Activated gamma-delta T cell treated with Interleukin-2 at 50 U/mL for 16 hours (primary cell): ENCODE measurements around the gene GOLM1.

ENCODE experiments used
- DNase-seq: peaks from one replicate; pipeline ENCODE4 v3.0.0-alpha.2; 2020

GOLM1 gene

DNA sequence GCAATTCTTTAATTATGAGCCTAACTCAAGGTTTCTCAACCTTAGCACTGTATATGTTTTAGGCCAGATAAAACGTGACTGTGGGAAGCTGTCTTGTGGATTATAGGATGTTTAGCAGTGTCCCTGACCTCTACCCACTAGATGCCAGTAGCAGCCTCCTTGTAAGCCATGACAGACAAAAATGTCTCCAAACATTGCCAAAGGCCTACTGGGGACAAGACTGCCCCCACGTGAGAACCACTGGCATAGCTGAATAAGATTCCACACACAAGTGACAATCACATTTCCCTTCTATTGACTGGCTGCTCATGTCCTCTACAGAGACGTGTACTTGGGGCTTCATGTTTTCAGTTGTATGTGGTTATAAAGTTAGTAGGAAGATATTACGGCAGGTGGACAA is 55.4 kb downstream of the GOLM1 start:
- no peak for DNase-seq

DNA sequence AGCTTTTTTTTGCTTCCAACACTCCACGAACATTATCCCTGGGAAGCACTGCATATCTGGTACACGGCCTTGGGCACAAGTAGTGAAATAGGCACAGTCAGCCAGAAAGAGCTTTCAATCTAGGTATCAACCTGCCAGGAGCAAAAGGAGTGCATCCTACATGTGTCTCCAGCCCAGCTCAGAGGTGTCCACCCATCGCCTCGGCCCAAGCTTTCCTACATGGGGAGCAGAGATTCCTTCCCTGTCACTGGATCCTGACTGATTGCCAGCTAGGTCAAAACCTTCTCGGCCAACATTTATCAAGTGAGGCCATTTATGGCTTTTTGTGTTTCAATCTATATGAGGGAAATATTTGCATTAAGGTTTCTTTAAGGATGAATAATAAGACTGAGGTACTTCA is 55.8 kb downstream of the GOLM1 start:
- DNase-seq = no peak

DNA sequence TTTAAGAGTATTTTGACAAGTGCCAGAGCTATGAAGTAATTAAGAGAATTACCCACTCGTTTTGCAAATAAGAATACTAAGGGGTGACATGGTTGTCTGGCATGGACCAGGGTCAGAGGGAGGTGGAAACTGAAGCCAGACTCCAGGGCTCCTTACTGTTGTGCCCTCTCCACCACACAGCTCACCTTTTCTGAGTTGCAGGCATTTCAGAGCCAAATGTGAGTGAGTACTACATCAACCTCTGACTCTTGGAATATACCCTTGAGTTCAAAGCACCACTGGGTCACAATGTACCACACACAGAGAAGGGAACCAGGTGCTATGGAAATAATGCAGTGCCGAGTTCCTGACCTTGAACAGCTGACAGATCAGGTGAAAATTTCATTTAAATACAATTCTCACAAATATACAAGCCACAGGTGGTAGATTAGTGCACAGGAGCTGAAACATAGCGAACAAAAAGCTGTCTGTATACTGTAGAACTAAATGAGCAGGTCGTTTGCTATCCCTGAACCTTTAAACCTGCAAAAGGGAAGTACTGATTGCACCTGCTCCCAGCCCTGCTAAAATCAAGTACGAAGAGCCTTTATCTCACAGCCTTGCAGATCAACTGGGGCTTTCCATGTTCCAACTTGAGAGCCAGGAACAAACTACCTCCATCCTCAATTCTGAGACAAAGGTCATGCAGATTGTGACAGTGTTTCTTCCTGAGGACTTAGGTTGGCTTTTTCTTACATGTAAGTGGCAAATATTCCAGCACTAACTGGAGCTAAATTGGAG is 57.0 kb downstream of the GOLM1 start:
- no peak for DNase-seq

DNA sequence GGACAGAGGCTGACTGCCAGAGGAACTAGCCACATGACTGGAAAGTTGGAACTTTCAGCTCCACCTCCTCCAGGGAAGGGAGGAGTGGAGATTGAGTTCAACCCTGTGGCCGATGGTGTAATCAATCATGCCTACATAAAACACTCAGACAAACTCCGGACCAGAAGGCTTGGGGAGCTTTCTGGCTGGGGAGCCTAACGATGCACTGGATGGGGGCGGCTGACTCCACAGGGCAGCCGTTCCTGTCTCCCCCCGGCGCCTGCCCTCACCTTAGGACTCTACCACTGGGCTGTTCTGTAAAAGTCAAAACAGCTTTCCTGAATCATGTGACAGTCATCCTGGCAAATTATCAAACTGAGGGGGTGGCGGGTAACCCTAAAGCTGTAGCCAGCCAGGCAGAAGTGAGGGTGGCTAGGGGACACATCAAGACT is 58.0 kb downstream of the GOLM1 start:
- DNase-seq = no peak

DNA sequence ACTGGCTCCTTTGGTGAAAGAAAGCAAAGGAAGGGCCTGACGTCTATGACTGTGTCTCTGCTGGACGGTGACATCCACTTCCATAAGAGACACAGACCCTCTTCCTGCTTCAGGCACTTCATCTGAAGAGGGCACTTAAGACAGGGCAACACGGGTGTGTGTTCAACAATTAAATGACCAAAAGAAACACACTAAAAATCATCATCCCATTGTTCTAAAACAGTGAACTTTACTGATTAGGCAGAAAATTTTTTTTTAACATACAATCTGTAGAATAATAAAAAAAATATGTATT is 58.5 kb downstream of the GOLM1 start:
- DNase-seq = no peak

DNA sequence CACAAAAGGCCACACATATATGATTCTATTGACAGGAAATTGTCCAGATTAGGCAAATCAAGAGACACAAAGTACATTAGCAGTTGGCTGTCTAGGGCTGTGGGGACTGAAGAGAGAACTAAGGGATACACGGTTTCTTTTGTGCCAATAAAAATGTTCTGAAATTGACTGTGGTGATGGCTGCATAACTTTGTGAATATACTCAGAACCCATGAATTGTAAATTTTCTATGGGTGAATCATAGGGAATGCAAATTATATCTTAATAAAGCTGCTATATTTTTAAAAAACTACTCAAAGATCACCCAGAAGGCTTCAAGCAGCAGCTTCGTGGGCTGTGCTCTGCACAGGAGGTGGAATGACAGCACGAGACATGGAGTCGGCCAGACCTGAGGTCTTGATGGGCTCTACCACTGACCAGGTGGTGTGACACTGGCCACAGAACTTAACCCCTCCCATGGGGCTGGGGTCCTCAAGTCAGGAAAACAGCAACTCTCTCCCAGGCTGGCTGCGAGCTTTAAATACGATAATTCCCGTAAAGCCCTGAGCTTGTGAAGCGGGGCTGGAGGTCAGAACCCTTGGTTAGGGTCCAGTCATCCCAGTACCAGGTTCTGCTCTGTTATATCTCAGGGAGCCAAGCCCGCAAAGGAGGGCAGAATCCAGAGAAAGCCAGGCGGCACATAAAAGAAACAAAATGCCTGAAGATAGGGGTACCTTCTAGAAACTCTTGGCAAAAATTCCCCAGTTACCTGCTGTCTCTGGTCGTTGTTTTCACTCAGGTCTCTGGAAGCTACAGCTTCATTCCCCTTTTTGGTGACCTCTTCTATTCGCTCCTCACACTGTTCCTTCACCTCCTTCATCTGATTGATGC is 59.1 kb downstream of the GOLM1 start:
- no peak for DNase-seq

DNA sequence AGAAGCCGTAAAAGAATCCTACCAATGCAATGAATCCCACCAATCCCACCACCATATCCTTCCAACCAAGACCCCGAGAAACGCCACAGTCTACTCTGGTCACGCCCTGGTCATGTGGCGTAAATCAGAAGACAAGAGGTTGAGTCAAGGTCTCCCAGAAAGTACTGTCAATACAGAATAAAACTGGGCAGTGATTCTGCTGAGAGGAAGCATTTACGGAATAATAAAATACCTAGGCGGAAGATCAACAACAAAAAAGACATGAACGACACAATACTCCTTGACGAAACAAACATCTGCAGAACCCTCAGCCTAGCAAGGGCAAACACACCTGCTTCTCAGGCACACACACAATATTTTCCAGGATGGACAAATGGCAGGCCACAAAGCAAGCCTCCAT is 62.8 kb downstream of the GOLM1 start:
- DNase-seq = no peak

DNA sequence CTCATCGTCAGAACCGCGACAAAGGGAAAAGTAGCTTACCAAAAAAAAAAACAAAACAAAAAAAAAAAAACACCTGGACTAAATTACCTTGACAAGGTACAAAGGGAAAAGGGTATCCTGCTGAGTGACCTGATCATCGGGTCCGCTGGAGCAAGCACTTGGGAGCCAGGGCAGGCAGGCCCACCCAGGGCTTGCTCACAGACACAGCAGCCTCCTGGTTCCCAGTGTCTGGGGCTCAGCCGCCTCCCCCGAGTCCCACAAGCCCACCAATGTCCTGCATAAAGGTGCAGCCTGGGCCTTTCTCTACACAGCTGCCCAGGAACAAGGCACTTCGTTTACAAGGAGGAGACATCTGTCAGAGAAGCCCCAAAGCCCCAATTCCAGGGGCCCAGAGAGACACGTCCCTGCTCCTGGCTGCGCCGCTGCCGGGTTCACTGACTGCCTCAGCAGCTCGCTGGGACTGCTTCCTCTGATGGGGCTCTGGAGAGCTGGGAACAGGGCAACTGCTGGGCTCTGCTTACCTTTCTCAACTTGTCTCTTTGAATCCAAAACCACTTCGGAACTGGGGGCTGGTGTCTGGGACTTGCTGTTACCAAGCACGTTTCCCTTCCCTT is 63.4 kb downstream of the GOLM1 start:
- DNase-seq = no peak

DNA sequence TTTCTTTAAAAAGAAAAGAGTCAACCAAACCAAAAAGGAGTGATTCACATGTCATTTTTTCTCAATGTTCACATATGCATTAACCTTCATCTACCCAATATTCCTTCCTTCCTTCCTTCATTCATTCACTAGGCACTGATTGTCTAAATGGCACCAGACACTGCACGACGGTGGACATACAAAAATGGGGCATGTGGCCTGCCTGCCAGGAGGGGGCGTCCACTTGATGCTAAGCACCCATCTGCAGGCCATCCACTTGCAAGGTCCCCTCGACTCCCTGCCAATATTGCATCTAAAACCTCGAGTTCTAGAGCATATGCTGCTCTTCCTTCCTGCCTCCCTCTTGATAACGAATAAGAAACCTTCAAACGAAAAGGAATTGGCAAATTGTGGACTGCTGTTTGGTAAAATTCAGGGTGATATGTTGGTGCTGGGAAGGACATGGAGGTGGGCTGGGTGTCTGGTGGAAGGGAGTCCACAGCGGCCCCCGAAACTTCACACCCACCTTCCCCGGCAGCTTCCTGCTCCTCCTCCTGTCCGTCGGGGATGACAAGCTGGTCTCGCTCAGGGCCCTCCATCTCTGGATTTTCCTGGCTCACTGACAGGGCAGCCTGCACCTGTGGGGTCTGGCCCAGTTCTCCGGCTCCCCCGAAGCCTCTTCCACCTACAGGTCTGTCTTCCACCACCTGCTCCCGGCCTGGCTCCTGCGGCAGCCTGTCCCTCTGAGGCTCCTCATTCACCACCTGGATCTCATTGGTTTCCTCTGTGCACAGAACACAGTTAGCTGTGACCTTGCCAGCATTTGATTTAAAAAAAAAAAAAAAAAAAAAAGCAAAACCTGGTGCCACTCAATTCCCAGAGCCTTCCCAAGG is 64.3 kb downstream of the GOLM1 start:
- DNase-seq = no peak

DNA sequence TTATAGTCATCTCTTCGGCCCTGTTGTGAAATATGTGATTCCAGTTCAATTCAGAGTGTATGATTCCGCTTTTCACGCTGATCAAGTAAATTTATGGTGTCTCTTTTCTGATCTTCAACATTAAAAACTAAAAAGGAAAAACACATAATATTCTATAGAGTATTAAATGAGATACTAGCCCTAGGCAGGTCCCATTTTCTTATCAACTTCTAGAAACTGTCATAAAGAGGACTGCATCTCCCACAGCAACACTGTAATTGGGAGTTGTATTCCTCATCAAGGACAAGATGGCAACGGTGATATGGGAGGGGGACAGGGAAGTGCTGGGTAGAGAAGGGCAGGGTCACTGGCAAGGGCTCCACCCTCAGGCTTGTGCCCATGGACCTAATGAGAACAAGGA is 71.6 kb downstream of the GOLM1 start:
- no peak for DNase-seq

DNA sequence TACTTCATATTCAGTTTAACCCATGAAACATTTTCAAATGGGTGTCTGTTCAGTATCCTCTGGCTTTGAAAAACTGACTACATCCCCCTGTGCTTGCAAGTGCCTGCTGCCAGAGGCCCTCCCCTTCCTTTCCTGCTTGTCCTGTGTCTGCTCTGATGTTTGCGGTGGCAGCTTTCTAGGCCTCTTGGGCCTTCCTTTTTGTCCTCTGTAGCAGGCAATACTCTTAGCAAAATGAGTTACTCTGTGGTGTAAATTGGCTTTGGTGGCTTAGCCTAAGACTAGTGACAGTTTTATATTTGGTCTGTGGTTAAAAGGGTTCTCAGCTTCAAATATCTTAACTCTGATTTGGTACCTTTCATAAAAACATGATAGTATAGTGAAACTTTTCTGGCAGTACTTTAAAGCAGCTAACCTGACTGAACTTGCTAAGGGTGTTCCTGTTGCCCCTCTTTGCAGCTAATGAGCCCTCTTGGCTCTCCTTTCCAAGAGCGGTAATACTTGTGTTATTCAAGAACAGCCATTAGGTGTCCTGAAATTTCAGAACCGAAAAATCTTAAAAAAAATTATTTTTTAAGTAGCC is 76.6 kb downstream of the GOLM1 start:
- DNase-seq = peak; percentile 10

DNA sequence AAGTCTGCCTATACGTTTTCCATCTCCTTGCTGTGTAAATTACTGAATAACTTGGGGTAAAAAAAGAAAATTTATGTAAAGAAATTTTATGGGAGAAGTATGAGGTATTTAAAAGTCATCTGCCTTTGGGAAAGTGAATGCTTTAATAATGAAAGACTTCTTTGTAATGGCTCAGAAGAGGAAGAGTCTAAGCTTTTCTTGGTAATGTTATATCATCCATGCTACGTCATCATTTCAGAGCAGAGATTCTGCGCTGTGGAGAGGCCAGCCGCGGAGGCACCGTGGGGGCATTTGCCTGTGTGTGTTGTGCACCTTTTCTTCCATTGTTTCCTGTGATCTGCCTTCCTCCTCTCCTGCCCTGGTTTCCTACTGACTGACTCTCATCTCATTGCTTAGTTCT is 78.2 kb downstream of the GOLM1 start:
- no peak for DNase-seq

DNA sequence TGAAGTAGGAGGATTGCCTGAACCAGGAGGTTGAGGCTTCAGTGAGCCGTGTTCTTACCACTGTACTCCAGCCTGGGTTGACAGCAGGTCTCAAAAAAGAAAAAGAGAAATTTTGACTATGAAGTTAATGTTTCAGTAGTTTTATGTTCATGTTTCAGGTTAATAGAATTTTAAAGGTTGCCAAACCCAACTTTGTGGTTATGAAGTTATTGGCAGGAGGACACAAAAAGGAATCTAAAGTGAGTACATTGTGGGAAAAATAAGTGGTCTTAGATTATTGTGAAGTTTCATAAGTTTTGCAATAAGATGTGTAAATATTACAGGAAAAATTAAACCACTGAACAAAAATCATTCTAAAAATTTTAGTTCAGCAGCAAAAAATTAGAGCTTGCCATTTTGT is 78.6 kb downstream of the GOLM1 start:
- DNase-seq = no peak

DNA sequence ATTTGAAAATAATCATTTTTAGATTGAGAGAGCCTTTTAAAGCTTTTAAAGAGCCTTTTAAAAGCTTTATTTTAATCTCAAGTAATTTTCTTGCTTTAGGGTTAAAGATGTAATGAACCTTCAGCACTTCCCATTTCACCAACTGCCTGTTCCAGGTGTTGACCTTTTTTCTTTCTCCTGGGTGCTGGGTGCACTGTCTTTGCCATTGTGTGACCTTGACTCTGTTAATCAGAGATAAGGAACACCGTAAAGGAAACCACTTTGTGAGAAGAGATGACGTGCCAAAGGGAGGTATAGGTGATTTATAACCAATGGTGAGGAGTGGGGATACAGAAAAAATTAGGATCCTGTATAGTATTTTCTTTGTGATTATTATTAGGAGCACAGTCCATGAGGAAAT is 90.2 kb downstream of the GOLM1 start:
- DNase-seq = no peak

DNA sequence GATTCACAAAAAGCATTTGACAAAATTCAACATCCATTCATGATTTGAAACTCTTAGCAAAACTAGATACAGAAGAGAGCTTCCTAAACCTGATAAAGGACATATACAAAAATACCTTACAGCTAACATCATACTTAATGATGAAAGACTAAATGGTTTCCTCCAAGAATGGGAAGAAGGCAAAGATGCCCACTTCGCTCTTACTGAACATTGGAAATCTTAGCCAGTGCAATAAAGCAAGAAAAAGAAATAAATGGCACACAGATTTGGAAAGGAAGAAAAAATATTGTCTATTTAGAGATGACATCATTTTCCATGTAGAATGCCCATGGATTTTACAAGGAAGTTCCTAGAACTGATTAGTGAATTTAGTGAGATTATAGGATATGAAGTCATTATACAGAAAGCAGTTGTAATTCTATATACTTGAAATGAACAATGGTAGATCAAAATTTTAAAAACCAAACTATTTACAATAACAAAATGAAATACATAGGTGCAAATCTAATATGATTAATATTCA is 94.0 kb downstream of the GOLM1 start:
- no peak for DNase-seq

DNA sequence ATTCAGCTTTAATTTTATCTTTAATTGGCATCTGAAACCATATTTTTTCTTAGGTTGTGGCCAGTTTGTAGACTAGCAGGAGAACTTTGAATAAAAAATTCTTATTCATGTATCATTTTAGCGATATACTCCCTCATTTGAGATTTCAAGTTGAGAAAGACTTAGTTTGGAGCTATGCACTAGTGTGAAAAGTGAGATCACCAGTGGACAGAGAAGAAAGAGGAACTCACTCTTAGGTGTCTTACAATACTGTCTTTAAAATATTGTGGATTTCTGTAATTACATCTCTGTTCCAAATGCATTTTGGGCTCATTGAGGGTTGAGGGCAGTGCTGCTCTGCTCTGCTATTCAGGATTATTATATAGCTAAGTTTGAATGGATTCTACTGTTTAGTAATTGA is 103.8 kb downstream of the GOLM1 start:
- DNase-seq = no peak

DNA sequence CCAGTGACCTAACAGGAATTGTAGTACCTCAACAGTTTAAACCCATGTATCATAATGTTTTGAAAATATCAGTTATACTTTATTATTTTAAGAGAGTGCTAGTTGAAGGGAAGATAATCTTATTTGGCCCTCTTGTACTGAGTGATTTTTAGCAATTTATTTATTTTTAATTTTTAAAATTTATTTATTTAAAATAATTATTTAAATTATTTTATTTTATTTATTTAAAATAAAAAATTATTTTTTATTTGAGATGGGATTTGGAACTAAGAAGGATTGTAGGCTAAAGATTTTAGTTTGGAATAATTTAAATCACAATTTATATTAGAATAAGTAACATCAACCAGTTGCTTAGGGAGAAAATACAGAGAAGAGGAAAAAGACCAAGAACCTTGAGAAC is 104.3 kb downstream of the GOLM1 start:
- DNase-seq = no peak

DNA sequence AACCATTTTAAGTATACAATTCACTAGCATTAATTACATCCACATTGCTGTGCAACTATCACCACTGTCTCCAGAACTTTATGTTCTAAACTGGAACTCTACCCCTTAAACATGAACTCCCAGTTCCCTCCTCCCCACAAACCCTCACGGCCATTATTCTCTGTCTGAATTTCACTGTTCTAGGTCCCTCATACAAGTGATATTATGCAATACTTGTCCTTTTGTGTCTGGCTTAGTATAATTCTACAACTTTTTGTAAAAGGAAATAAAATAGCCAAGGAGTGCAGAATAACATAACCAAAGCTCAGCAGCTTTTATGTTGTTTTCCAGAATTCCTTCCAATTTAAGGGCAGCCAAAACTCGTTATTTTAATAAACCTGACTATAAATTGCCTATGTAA is 105.2 kb downstream of the GOLM1 start:
- DNase-seq = no peak

DNA sequence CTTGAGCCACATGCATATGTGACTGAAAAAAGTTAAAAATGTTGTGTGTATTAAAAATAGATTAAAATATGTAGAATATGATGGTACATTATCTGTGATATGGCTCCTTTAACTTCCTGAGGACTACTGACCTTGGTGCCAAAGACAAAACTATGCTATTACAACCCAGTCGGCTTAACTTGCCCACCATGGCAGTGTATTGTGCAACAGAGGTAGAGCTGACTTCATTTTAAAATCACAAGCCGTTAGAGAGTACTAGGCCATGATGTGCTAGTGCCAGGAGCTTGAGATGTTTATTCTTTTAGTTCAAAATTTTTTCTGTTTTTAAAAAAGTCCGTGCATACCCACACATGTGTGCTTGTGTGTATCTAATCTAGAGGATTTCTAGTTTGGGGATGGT is 112.1 kb downstream of the GOLM1 start:
- DNase-seq = no peak

DNA sequence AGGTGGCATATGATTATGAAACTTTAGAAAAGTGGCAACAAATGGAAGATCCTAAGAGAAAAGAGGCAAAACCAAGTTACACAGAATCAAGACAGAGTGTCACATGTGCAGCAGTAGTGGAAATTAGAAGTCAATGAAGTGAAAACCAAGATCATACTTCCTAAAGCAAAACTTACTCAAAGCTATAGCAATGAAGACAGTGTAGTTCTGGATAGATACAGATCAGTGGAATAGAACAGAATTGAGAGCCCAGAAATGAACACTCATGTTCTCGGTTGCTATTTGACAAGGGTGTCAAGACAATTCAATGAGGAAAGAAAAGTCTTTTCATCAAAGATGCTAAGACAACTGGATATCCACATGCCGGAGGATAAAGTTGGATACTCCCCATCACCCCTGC is 114.9 kb downstream of the GOLM1 start:
- no peak for DNase-seq

DNA sequence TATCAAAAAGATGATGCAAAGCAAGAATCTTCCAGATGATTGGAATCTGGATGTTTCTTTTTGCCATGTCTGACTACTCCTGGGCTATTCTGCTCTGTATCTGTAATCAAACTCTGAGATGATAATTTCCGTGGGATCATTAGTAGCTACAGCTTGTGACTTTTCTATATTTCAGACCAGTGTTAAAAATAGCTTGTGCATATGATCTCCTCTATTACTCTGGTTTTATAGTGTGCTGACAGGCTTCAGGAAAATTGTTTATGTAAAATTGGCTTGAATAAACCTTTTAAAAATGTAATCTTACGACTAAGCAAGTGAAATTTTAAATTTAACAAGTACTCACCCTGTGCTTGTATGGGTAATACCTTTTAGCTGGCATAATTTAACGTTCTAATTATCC is 118.0 kb downstream of the GOLM1 start:
- DNase-seq = no peak

DNA sequence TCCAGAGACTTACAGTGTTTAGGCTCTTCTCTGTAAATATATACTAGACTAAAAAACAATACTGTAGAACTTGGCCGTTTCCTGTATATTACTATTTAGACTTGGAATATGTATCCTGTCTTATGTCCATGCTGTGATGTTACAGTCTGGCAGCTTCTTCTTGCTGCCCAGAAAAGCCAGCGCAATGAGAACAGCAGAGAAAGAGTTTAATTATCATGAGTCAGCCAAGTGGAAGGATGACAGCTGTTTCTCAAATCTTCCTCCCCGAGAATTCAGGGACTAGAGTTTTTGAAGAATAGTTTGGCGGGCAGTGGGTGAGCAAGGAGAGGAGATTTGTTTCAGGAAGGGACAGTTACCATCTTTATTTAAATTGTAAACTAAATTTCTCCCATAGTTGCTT is 120.9 kb downstream of the GOLM1 start:
- DNase-seq = no peak
